Brain microvascular endothelial cell (primary cell): ENCODE data around the gene EPAS1.

ENCODE experiments used
- DNase-seq: peaks from one replicate; pipeline ENCODE4 v3.0.0-alpha.2; 2020
- H3K27ac ChIP-seq: fragments of 250-450 bp; sonication (Bioruptor Pico); 2 replicates; pipeline ENCODE4 v1.5.1; 2020; ENCODE audit warnings: mild to moderate bottlenecking, moderate library complexity
- H3K27me3 ChIP-seq: fragments of 250-450 bp; sonication (Bioruptor Pico); replicated peaks from 2 replicates; pipeline ENCODE4 v1.5.1; 2020; ENCODE audit warnings: mild to moderate bottlenecking
- H3K36me3 ChIP-seq: fragments of 250-450 bp; sonication (Bioruptor Pico); replicated peaks from 2 replicates; pipeline ENCODE4 v1.5.1; 2020; ENCODE audit warnings: mild to moderate bottlenecking
- H3K4me3 ChIP-seq: 2 replicates; pipeline ENCODE4 v1.5.1; 2011; ENCODE audit warnings: low read depth, mild to moderate bottlenecking, control low read depth, low read length, moderate library complexity
- CTCF ChIP-seq: IDR thresholded peaks from 2 replicates; pipeline ENCODE4 v1.5.1; 2011; ENCODE audit warnings: low read depth, mild to moderate bottlenecking, moderate library complexity, low read length, control low read depth, inconsistent platforms; ENCODE audit errors: missing control alignments
- in situ Hi-C: cut with HindIII; loops from 2 replicates; pipeline ENCODE4 v1.10.0; 2017; ENCODE audit warnings: low sequenced_read_pairs, low pct_ligation_motif_present

Gene EPAS1

GRCh38 chr2:46379213-46380037 is 82.2 kb downstream of the EPAS1 start:
- no peak for DNase-seq
- no peak for TF ChIP-seq CTCF
- peaks cover 88% of the 10 kb centered on the region for H3K36me3 ChIP-seq

GRCh38 chr2:46380038-46380940 is 83.1 kb downstream of the EPAS1 start:
- Histone ChIP-seq H3K27ac (no peak overlapping the region), H3K36me3 (peaks cover 88% of the 10 kb centered on the region), H3K27me3 (no peaks in the 10 kb centered on the region), H3K4me3 (no peak overlapping the region)
- no peak for DNase-seq
- TF ChIP-seq CTCF, result no peak
- in situ Hi-C loops, result no loop called here

More at GRCh38 chr2:46379213-46380037, 82.2 kb downstream of the EPAS1 start:
- no peak overlapping the region for H3K27ac ChIP-seq
- in situ Hi-C loops, result no loop called here
- no peak overlapping the region for H3K4me3 ChIP-seq
- H3K27me3 ChIP-seq, result no peaks in the 10 kb centered on the region

GRCh38 chr2:46381263-46381849 is 84.1 kb downstream of the EPAS1 start:
- no peak for TF ChIP-seq CTCF
- in situ Hi-C loops, result no loop called here
- H3K36me3 ChIP-seq, result peaks cover 86% of the 10 kb centered on the region
- H3K27ac ChIP-seq, result no peak overlapping the region
- no peak for DNase-seq
- H3K4me3 ChIP-seq, result no peak overlapping the region
- H3K27me3 ChIP-seq, result no peaks in the 10 kb centered on the region

- Histone ChIP-seq H3K4me3 (no peak overlapping the region), H3K27me3 (no peaks in the 10 kb centered on the region), H3K27ac (no peak overlapping the region), H3K36me3 (peaks cover 86% of the 10 kb centered on the region)
- no peak for TF ChIP-seq CTCF
- in situ Hi-C loops, result no loop called here
- DNase-seq, result no peak
Measured at GRCh38 chr2:46381871-46382270, 84.7 kb downstream of the EPAS1 start.

GRCh38 chr2:46382331-46383112 is 85.3 kb downstream of the EPAS1 start:
- in situ Hi-C loops, result no loop called here
- Histone ChIP-seq H3K36me3 (peaks cover 83% of the 10 kb centered on the region), H3K4me3 (no peak overlapping the region), H3K27ac (no peak overlapping the region), H3K27me3 (no peaks in the 10 kb centered on the region)
- TF ChIP-seq CTCF, result no peak
- no peak for DNase-seq
